Neural cell (in vitro differentiated cells): ENCODE results near the gene TAC4. TPM values are rescaled to one million over a fixed set of nuclear protein-coding genes. Genes with fewer than 3 reads are reported as not detected.

Experiments
- H2AFZ ChIP-seq: fragments of 200-600, 300-800 bp; sonication (generic), shearing (Covaris generic); 2 replicates; pipeline ENCODE4 v1.6.0; 2014; ENCODE audit warnings: low read depth, mild to moderate bottlenecking, antibody characterized with exemption, low read length, moderate library complexity
- H3F3A ChIP-seq: fragments of 200-600 bp; shearing (Covaris generic); 2 replicates; pipeline ENCODE4 v1.6.1; 2016; ENCODE audit warnings: mild to moderate bottlenecking, moderate library complexity, mixed read lengths, antibody characterized with exemption, low read length; ENCODE audit not compliant: insufficient read depth, poor library complexity, severe bottlenecking
- H3K27ac ChIP-seq: fragments of 200-600, 300-800 bp; sonication (generic), shearing (Covaris generic); 2 replicates; pipeline ENCODE4 v1.5.1; 2014; ENCODE audit warnings: mild to moderate bottlenecking, low read length, moderate library complexity
- H3K27me3 ChIP-seq: fragments of 300-800, 200-600 bp; sonication (generic), shearing (Covaris generic); 2 replicates; pipeline ENCODE4 v1.6.0; 2014; ENCODE audit warnings: mild to moderate bottlenecking, low read depth, low read length, moderate library complexity; ENCODE audit not compliant: insufficient read depth
- H3K36me3 ChIP-seq: fragments of 300-800, 200-600 bp; sonication (generic), shearing (Covaris generic); 2 replicates; pipeline ENCODE4 v1.5.1; 2014; ENCODE audit warnings: mild to moderate bottlenecking, antibody characterized with exemption, low read length, moderate library complexity; ENCODE audit not compliant: insufficient read depth
- H3K4me2 ChIP-seq: fragments of 300-800, 200-600 bp; sonication (generic), shearing (Covaris generic); 2 replicates; pipeline ENCODE4 v1.6.0; 2014; ENCODE audit warnings: mild to moderate bottlenecking, low read length
- H3K4me3 ChIP-seq: fragments of 300-800, 200-600 bp; sonication (generic), shearing (Covaris generic); 2 replicates; pipeline ENCODE4 v1.5.1; 2014; ENCODE audit warnings: mild to moderate bottlenecking, low read length, moderate library complexity
- H3K79me2 ChIP-seq: fragments of 200-600 bp; shearing (Covaris generic); replicated peaks from 2 replicates; pipeline ENCODE4 v1.6.0; 2014; ENCODE audit warnings: mild to moderate bottlenecking, low read length, moderate library complexity; ENCODE audit not compliant: insufficient read depth
- H3K9ac ChIP-seq: fragments of 300-800, 200-600 bp; sonication (generic), shearing (Covaris generic); 2 replicates; pipeline ENCODE4 v1.6.1; 2016; ENCODE audit warnings: mild to moderate bottlenecking, low read length, mixed read lengths
- H3K9me2 ChIP-seq: fragments of 200-600 bp; shearing (Covaris generic); 2 replicates; pipeline ENCODE4 v1.6.1; 2016; ENCODE audit warnings: mild to moderate bottlenecking, low read length, mixed read lengths; ENCODE audit not compliant: insufficient read depth
- H3K9me3 ChIP-seq: fragments of 200-600, 300-800 bp; sonication (generic), shearing (Covaris generic); 2 replicates; pipeline ENCODE4 v1.6.1; 2016; ENCODE audit warnings: mild to moderate bottlenecking, mixed run types, low read length, moderate library complexity, mixed read lengths
- H4K20me1 ChIP-seq: fragments of 200-600 bp; shearing (Covaris generic); 2 replicates; pipeline ENCODE4 v1.6.1; 2016; ENCODE audit warnings: mild to moderate bottlenecking, mixed run types; ENCODE audit not compliant: insufficient read depth
- EP300 ChIP-seq: fragments of 450-650 bp; conservative IDR thresholded peaks from 2 replicates; pipeline ENCODE4 v1.6.1; 2014; ENCODE audit warnings: antibody characterized with exemption, mild to moderate bottlenecking, moderate library complexity; ENCODE audit not compliant: poor library complexity, severe bottlenecking
- EZH2 ChIP-seq: fragments of 200-600, 300-800 bp; shearing (Covaris generic), sonication (generic); IDR thresholded peaks from 2 replicates; pipeline ENCODE4 v1.6.1; 2014; ENCODE audit warnings: antibody characterized with exemption, low read length, borderline replicate concordance, mild to moderate bottlenecking; ENCODE audit not compliant: insufficient read depth, poor library complexity, severe bottlenecking
- MXI1 ChIP-seq: fragments of 450-650 bp; conservative IDR thresholded peaks from 2 replicates; pipeline ENCODE4 v1.6.1; 2014; ENCODE audit warnings: antibody characterized with exemption, mild to moderate bottlenecking; ENCODE audit not compliant: poor library complexity, severe bottlenecking
- POLR2AphosphoS5 ChIP-seq: IDR thresholded peaks from 2 replicates; pipeline ENCODE4 v1.6.1; 2012
- RAD21 ChIP-seq: fragments of 450-650 bp; conservative IDR thresholded peaks from 2 replicates; pipeline ENCODE4 v1.6.1; 2014; ENCODE audit warnings: antibody characterized with exemption, mild to moderate bottlenecking, moderate library complexity
- SMC3 ChIP-seq: fragments of 450-650 bp; conservative IDR thresholded peaks from 2 replicates; pipeline ENCODE4 v1.6.1; 2014; ENCODE audit warnings: antibody characterized with exemption, mild to moderate bottlenecking, moderate library complexity; ENCODE audit not compliant: poor library complexity
- TAF1 ChIP-seq: IDR thresholded peaks from 2 replicates; pipeline ENCODE4 v1.6.1; 2012; ENCODE audit warnings: low read depth
- polyA minus RNA-seq: library from RNA; depleted of rRNA, polyadenylated mRNA; stranded (reverse); fragments of >200 nt; gene quantifications from 2 replicates; pipeline ENCODE4 v1.2.3, GENCODE V29; 2014
- polyA plus RNA-seq: library from polyadenylated mRNA; depleted of rRNA; stranded (reverse); fragments of >200 nt; gene quantifications from 2 replicates; pipeline ENCODE4 v1.2.3, GENCODE V29; 2014
- TF ChIP-seq, protein P1 (sequence below): fragments of 450-650 bp; IDR thresholded peaks from 2 replicates; pipeline ENCODE4 v1.5.1; 2014; ENCODE audit warnings: antibody characterized with exemption, mild to moderate bottlenecking, moderate library complexity; ENCODE audit not compliant: poor library complexity, severe bottlenecking
- TF ChIP-seq, protein P2 (sequence below): IDR thresholded peaks from 2 replicates; pipeline ENCODE4 v1.6.1; 2012; ENCODE audit warnings: borderline replicate concordance

The TAC4 gene
- polyA plus RNA-seq (not detected in 2 replicates), polyA minus RNA-seq (not detected in 2 replicates)

GRCh38 chr17:49848019-49848473 lies at the start of gene TAC4:
TAC4 (minus strand) TSS chr17:49848069; CDS start chr17:49848017, 52 bp downstream.
- H3K9ac ChIP-seq, result no peak within 1 kb of the TSS
- H4K20me1 ChIP-seq, result no peaks in the 10 kb centered on the region
- TF ChIP-seq TAF1, result no peak
- TF ChIP-seq, protein P1, sequence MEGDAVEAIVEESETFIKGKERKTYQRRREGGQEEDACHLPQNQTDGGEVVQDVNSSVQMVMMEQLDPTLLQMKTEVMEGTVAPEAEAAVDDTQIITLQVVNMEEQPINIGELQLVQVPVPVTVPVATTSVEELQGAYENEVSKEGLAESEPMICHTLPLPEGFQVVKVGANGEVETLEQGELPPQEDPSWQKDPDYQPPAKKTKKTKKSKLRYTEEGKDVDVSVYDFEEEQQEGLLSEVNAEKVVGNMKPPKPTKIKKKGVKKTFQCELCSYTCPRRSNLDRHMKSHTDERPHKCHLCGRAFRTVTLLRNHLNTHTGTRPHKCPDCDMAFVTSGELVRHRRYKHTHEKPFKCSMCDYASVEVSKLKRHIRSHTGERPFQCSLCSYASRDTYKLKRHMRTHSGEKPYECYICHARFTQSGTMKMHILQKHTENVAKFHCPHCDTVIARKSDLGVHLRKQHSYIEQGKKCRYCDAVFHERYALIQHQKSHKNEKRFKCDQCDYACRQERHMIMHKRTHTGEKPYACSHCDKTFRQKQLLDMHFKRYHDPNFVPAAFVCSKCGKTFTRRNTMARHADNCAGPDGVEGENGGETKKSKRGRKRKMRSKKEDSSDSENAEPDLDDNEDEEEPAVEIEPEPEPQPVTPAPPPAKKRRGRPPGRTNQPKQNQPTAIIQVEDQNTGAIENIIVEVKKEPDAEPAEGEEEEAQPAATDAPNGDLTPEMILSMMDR, result no peak
- no peak for TF ChIP-seq RAD21
- no peak for TF ChIP-seq EP300
- TF ChIP-seq SMC3, result no peak
- TF ChIP-seq EZH2, result no peak
- TF ChIP-seq, protein P2, sequence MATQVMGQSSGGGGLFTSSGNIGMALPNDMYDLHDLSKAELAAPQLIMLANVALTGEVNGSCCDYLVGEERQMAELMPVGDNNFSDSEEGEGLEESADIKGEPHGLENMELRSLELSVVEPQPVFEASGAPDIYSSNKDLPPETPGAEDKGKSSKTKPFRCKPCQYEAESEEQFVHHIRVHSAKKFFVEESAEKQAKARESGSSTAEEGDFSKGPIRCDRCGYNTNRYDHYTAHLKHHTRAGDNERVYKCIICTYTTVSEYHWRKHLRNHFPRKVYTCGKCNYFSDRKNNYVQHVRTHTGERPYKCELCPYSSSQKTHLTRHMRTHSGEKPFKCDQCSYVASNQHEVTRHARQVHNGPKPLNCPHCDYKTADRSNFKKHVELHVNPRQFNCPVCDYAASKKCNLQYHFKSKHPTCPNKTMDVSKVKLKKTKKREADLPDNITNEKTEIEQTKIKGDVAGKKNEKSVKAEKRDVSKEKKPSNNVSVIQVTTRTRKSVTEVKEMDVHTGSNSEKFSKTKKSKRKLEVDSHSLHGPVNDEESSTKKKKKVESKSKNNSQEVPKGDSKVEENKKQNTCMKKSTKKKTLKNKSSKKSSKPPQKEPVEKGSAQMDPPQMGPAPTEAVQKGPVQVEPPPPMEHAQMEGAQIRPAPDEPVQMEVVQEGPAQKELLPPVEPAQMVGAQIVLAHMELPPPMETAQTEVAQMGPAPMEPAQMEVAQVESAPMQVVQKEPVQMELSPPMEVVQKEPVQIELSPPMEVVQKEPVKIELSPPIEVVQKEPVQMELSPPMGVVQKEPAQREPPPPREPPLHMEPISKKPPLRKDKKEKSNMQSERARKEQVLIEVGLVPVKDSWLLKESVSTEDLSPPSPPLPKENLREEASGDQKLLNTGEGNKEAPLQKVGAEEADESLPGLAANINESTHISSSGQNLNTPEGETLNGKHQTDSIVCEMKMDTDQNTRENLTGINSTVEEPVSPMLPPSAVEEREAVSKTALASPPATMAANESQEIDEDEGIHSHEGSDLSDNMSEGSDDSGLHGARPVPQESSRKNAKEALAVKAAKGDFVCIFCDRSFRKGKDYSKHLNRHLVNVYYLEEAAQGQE, result no peak
- TF ChIP-seq MXI1, result no peak
- no peak for TF ChIP-seq POLR2AphosphoS5
- no peak within 1 kb of the TSS for H3K4me2 ChIP-seq
- no peak within 1 kb of the TSS for H2AFZ ChIP-seq
- no peaks in the 10 kb centered on the region for H3K9me3 ChIP-seq
- no peak within 1 kb of the TSS for H3K4me3 ChIP-seq
- H3F3A ChIP-seq, result no peaks in the 10 kb centered on the region
- no peaks in the 10 kb centered on the region for H3K36me3 ChIP-seq
- no peaks in the 10 kb centered on the region for H3K9me2 ChIP-seq
- H3K79me2 ChIP-seq, result no peaks in the 10 kb centered on the region
- H3K27ac ChIP-seq, result no peak within 1 kb of the TSS
- H3K27me3 ChIP-seq, result peaks cover 33% of the 10 kb centered on the region

- Histone ChIP-seq H3K27ac (no peak overlapping the region), H4K20me1 (no peaks in the 10 kb centered on the region), H3K79me2 (no peaks in the 10 kb centered on the region), H3K4me2 (no peak overlapping the region), H3K27me3 (peaks cover 20% of the 10 kb centered on the region), H3F3A (no peaks in the 10 kb centered on the region), H3K36me3 (no peaks in the 10 kb centered on the region), H3K9ac (no peak overlapping the region), H3K9me3 (no peaks in the 10 kb centered on the region), H2AFZ (no peak overlapping the region), H3K4me3 (no peak overlapping the region), H3K9me2 (no peaks in the 10 kb centered on the region)
- no peak for TF ChIP-seq EZH2
- no peak for TF ChIP-seq EP300
- no peak for TF ChIP-seq POLR2AphosphoS5
- TF ChIP-seq, protein P2, result no peak
- no peak for TF ChIP-seq TAF1
- no peak for TF ChIP-seq RAD21
- TF ChIP-seq MXI1, result no peak
- TF ChIP-seq, protein P1, result no peak
- no peak for TF ChIP-seq SMC3
These were observed 49.0 kb upstream of the TAC4 start for GRCh38 chr17:49896860-49897259.
